ENCODE measurements around the gene NCBP2. TPM values are rescaled to one million over a fixed set of nuclear protein-coding genes. Genes with fewer than 3 reads are reported as not detected.

Gene NCBP2
- total RNA-seq, 1 experiment from 2014 or later = 66.8 TPM

DNA sequence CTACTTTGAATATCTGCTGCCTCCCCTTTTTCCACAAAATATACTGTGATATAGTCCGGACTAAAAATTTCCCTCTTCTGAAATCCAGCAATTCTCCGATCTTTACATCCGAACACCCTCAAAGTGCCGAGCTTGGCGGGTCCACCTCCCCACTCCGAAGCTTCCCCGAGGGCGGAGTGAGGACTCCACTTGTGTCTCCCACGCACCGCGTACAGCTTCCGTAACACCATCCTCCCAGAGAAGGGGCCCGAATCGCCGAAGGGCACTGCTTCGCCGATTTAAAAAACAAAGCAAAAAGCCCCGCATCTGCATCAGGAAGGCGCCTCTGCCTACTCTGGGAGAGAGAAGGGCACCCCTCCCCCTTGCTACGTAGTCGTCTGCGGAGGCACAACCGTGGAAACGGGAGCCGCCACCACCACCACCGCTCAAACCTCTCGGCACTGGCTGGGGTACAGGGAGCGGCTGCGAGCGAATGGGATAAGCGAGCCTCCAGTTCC lies 551 bp downstream of the NCBP2 start:
- Mint-ChIP-seq H3K9me3 (ENCODE audit: unreplicated experiment) (no peaks in the 10 kb centered on the region), H3K4me3 (ENCODE audit: unreplicated experiment) (peak overlapping the region; percentile 90), H3K27ac (ENCODE audit: unreplicated experiment) (peak overlapping the region; percentile 92), H3K27me3 (ENCODE audit: insufficient read depth, unreplicated experiment) (peaks cover 3% of the 10 kb centered on the region), H3K36me3 (ENCODE audit: insufficient read depth, unreplicated experiment) (peaks cover 74% of the 10 kb centered on the region), H3K4me1 (ENCODE audit: low read depth, unreplicated experiment) (no peaks in the 10 kb centered on the region)
- no peaks in the 10 kb centered on the region for H3K27me3 ChIP-seq (replicated peaks; ENCODE audit: control insufficient read depth, insufficient read depth, low read length)
- CTCF ChIA-PET = interaction anchor here (0.6 to 1.6 kb wide), 5 partner anchors 28 to 332 kb away, joined by 3 to 11 read pairs (median 4); partner anchors contain the start of gene SENP5
- H3K9me3 ChIP-seq = no peaks in the 10 kb centered on the region
- POLR2A ChIA-PET = interaction anchor here (0.6 to 2.0 kb wide), 7 partner anchors 28 to 152 kb away, joined by 3 to 12 read pairs (median 3); partner anchors contain the start of gene SENP5
- BruUV-seq (replicated peaks) = TSS peak; percentile 76
- H3K4me1 ChIP-seq = peaks cover 18% of the 10 kb centered on the region; the same call in 1 of the 2 replicates
- intact Hi-C loops (cut with micrococcal nuclease; ENCODE audit: unreplicated experiment) = loop anchor here (1.0 to 5.0 kb wide), 5 partner anchors 21 to 332 kb away; partner anchors contain the start of gene SENP5
- H3K36me3 ChIP-seq (ENCODE audit: control insufficient read depth, insufficient read depth, low read length) = peaks cover 3% of the 10 kb centered on the region
- peak in 1 of 2 experiments; percentile 67 for DNase-seq
- H3K4me3 ChIP-seq (ENCODE audit: low read depth, low read length) = peak overlapping the region; percentile 82
- TF ChIP-seq, protein P1, sequence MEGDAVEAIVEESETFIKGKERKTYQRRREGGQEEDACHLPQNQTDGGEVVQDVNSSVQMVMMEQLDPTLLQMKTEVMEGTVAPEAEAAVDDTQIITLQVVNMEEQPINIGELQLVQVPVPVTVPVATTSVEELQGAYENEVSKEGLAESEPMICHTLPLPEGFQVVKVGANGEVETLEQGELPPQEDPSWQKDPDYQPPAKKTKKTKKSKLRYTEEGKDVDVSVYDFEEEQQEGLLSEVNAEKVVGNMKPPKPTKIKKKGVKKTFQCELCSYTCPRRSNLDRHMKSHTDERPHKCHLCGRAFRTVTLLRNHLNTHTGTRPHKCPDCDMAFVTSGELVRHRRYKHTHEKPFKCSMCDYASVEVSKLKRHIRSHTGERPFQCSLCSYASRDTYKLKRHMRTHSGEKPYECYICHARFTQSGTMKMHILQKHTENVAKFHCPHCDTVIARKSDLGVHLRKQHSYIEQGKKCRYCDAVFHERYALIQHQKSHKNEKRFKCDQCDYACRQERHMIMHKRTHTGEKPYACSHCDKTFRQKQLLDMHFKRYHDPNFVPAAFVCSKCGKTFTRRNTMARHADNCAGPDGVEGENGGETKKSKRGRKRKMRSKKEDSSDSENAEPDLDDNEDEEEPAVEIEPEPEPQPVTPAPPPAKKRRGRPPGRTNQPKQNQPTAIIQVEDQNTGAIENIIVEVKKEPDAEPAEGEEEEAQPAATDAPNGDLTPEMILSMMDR (IDR thresholded peaks at IDR 0.05; ENCODE audit: insufficient read depth in 1 of 2, low read depth in 1 of 2, low read length in 1 of 2, severe bottlenecking in 1 of 2, unreplicated experiment in 1 of 2) = no peak

DNA sequence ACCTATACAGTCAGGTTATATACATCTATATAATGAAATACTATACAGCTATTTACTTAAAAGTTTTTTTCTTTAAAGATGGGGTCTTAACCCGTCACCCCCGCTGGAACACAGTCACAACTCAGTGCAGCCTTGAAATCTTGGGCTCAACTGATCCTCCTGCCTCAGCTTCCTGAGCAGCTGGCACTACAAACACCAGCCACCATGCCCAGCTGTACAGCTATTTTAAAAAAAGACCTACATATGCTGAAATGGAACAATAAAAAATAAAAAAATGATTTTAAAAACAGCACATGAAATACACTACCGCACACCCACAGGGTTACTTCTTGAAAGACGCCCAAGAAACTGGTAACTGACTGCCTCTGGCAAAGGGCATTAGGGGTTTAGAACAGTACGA lies 3.8 kb downstream of the NCBP2 start:
- intact Hi-C loops (cut with micrococcal nuclease; ENCODE audit: unreplicated experiment) = no loop called here
- TF ChIP-seq, protein P1 (IDR thresholded peaks at IDR 0.05; ENCODE audit: insufficient read depth in 1 of 2, low read depth in 1 of 2, low read length in 1 of 2, severe bottlenecking in 1 of 2, unreplicated experiment in 1 of 2) = no peak
- no peaks in the 10 kb centered on the region for H3K27me3 ChIP-seq (replicated peaks; ENCODE audit: control insufficient read depth, insufficient read depth, low read length)
- BruUV-seq (replicated peaks) = no TSS peak
- peaks cover 3% of the 10 kb centered on the region for H3K36me3 ChIP-seq (ENCODE audit: control insufficient read depth, insufficient read depth, low read length)
- no peak overlapping the region for H3K4me3 Mint-ChIP-seq (ENCODE audit: unreplicated experiment)
- H3K4me3 ChIP-seq (ENCODE audit: low read depth, low read length) = no peak overlapping the region
- H3K9me3 Mint-ChIP-seq (ENCODE audit: unreplicated experiment) = no peaks in the 10 kb centered on the region
- no peaks in the 10 kb centered on the region for H3K4me1 Mint-ChIP-seq (ENCODE audit: low read depth, unreplicated experiment)
- peaks cover 16% of the 10 kb centered on the region; the same call in 1 of the 2 replicates for H3K4me1 ChIP-seq
- H3K27ac Mint-ChIP-seq (ENCODE audit: unreplicated experiment) = no peak overlapping the region
- peaks cover 93% of the 10 kb centered on the region for H3K36me3 Mint-ChIP-seq (ENCODE audit: insufficient read depth, unreplicated experiment)
- H3K27me3 Mint-ChIP-seq (ENCODE audit: insufficient read depth, unreplicated experiment) = peaks cover 3% of the 10 kb centered on the region
- CTCF ChIA-PET = interaction anchor here (0.6 kb wide), 1 partner anchor 615 kb away, joined by 3 read pairs; no protein-coding TSS in a partner anchor
- DNase-seq = no peak
- H3K9me3 ChIP-seq = no peaks in the 10 kb centered on the region
- POLR2A ChIA-PET = no interaction called here

DNA sequence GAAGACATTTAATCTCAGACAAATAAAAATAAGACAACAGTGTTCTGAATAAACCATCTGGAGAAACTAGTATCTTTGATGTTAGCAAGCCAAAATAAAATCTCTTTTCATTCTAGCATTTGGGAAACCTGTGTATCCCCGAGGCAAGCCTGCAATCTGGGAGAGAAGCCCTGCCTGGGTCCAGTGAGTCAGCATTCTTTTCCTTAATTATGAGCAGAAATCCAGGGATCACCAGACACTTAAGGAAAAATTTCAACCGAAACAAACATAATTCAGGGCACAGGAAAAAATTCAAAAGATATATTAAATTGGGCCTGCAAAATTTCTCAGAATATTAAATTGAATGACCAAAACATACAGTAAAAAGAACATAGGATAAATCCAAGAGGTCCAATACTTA lies 4.2 kb downstream of the NCBP2 start:
- ChIA-PET POLR2A (no interaction called here), CTCF (no interaction called here)
- no peaks in the 10 kb centered on the region for H3K27me3 ChIP-seq (replicated peaks; ENCODE audit: control insufficient read depth, insufficient read depth, low read length)
- no peaks in the 10 kb centered on the region for H3K9me3 ChIP-seq
- H3K4me3 ChIP-seq (ENCODE audit: low read depth, low read length) = no peak overlapping the region
- no TSS peak for BruUV-seq (replicated peaks)
- no peak overlapping the region for H3K4me3 Mint-ChIP-seq (ENCODE audit: unreplicated experiment)
- 0 out of 2 replicates have a peak, but pooled peaks cover 13% of the 10 kb centered on the region for H3K4me1 ChIP-seq
- peaks cover 3% of the 10 kb centered on the region for H3K36me3 ChIP-seq (ENCODE audit: control insufficient read depth, insufficient read depth, low read length)
- peaks cover 3% of the 10 kb centered on the region for H3K27me3 Mint-ChIP-seq (ENCODE audit: insufficient read depth, unreplicated experiment)
- H3K4me1 Mint-ChIP-seq (ENCODE audit: low read depth, unreplicated experiment) = no peaks in the 10 kb centered on the region
- TF ChIP-seq, protein P1 (IDR thresholded peaks at IDR 0.05; ENCODE audit: insufficient read depth in 1 of 2, low read depth in 1 of 2, low read length in 1 of 2, severe bottlenecking in 1 of 2, unreplicated experiment in 1 of 2) = no peak
- H3K9me3 Mint-ChIP-seq (ENCODE audit: unreplicated experiment) = no peaks in the 10 kb centered on the region
- no peak for DNase-seq
- H3K36me3 Mint-ChIP-seq (ENCODE audit: insufficient read depth, unreplicated experiment) = peaks cover 95% of the 10 kb centered on the region
- H3K27ac Mint-ChIP-seq (ENCODE audit: unreplicated experiment) = no peak overlapping the region
- intact Hi-C loops (cut with micrococcal nuclease; ENCODE audit: unreplicated experiment) = no loop called here
